Lower leg skin (tissue), 4 donors: ENCODE data around the gene PCCA. TPM values are rescaled to one million over a fixed set of nuclear protein-coding genes. Genes with fewer than 3 reads are reported as not detected.
A peak's percentile ranks its signal among the peaks of the same experiment; 100 is the strongest.

ENCODE experiments used
- DNase-seq, 2 donors: peaks; one replicate each; pipeline ENCODE4 v3.0.0-alpha.2; 2019; ENCODE audit warnings: low spot score in 2 of 2
- H3K4me3 ChIP-seq: fragments of 200-600 bp; sonication (generic); 2 replicates; pipeline ENCODE4 v1.5.1; 2017; ENCODE audit warnings: mild to moderate bottlenecking, low read depth; ENCODE audit not compliant: poor library complexity, severe bottlenecking
- POLR2A ChIP-seq, 2 donors: fragments of 450-650 bp; IDR thresholded peaks; one replicate each; pipeline ENCODE4 v1.6.1; 2016 to 2017; ENCODE audit warnings: antibody characterized with exemption in 2 of 2, mild to moderate bottlenecking in 1 of 2, moderate library complexity in 1 of 2
- WGBS, 2 donors: methylation state at CpG; one replicate each; pipeline ENCODE4 v1.1.5; 2018; 5-methylcytosine and 5-hydroxymethylcytosine counted together
- intact Hi-C: fragments of 100-400 bp; cut with DNase I; formaldehyde crosslinking; loops from one replicate; pipeline ENCODE4 v1.15.0; 2023; ENCODE audit warnings: low total_unique reads
- total RNA-seq, 4 donors: library from RNA; depleted of rRNA; stranded (reverse); fragments of >200 nt; gene quantifications; one replicate each; pipeline ENCODE4 v1.1.0, GENCODE V29; 2016
- TF ChIP-seq, protein P1 (sequence below), 3 donors: fragments of 450-650 bp; IDR thresholded peaks; one replicate each; pipeline ENCODE4 v1.5.1; 2016; ENCODE audit warnings: antibody characterized with exemption in 3 of 3, mild to moderate bottlenecking in 3 of 3, moderate library complexity in 2 of 3

The PCCA gene
- total RNA-seq, 4 donors from 2014 or later: 24.3 to 34.2 (median 26.2) TPM

- no peak for TF ChIP-seq POLR2A (IDR thresholded peaks at IDR 0.05)
- TF ChIP-seq, protein P1, sequence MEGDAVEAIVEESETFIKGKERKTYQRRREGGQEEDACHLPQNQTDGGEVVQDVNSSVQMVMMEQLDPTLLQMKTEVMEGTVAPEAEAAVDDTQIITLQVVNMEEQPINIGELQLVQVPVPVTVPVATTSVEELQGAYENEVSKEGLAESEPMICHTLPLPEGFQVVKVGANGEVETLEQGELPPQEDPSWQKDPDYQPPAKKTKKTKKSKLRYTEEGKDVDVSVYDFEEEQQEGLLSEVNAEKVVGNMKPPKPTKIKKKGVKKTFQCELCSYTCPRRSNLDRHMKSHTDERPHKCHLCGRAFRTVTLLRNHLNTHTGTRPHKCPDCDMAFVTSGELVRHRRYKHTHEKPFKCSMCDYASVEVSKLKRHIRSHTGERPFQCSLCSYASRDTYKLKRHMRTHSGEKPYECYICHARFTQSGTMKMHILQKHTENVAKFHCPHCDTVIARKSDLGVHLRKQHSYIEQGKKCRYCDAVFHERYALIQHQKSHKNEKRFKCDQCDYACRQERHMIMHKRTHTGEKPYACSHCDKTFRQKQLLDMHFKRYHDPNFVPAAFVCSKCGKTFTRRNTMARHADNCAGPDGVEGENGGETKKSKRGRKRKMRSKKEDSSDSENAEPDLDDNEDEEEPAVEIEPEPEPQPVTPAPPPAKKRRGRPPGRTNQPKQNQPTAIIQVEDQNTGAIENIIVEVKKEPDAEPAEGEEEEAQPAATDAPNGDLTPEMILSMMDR (IDR thresholded peaks at IDR 0.05): no peak
- WGBS, 2 donors: 95 to 97% methylated on average over 5 of the region's 5 CpGs
- DNase-seq: no peak
- intact Hi-C loops: no loop called here
- no peak overlapping the region for H3K4me3 ChIP-seq
Measured at GRCh38 chr13:100537951-100538462, 449.1 kb downstream of the PCCA start.

DNA sequence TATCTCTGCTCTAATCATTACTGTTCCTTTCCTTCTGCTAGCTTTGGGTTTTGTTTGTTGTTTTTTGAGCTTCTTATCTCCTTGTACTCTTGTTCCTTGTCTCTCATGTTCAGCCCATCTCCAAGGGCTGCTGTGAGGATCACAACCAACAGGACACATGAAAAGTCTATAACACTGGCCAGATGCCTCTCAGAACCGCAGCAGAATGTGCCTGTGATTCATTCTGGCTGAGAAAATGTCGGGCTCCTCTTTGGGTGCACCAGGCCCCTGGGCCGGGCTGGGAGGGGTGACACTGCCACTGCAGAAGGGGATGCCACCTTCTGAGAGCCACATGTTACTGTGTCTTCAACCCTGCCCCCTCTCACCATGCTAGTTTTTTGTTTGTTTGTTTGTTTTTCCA lies 451.7 kb downstream of the PCCA start:
- H3K4me3 ChIP-seq: no peak overlapping the region
- intact Hi-C loops: no loop called here
- WGBS, 2 donors: 77 to 83% methylated on average over 3 of the region's 3 CpGs
- no peak for DNase-seq
- TF ChIP-seq POLR2A (IDR thresholded peaks at IDR 0.05): no peak
- TF ChIP-seq, protein P1 (IDR thresholded peaks at IDR 0.05): no peak

- H3K4me3 ChIP-seq: no peak overlapping the region
- DNase-seq: peak in 1 of 2 donors; percentile 76
- intact Hi-C loops: no loop called here
- WGBS, 2 donors: 60 to 70% methylated on average over 18 of the region's 18 CpGs
- TF ChIP-seq, protein P1 (IDR thresholded peaks at IDR 0.05): no peak
- TF ChIP-seq POLR2A (IDR thresholded peaks at IDR 0.05): no peak
Measured at GRCh38 chr13:100541897-100542825, 453.3 kb downstream of the PCCA start.

DNA sequence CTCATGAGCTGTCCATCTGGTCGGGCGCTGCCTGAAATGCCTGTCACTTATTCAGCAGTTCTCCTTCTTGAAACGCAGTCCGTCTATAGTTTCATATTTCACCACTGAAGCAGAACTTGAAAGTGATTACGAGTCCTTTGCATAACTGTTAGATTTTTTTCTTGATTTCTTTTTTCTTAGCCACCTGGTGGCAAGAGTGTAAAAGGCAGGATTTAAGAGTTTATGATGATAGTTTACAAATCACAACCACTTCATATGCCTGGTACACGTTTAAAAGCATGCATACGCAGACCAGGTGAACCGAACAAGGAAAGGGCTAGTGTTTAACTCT lies 453.9 kb downstream of the PCCA start:
- DNase-seq: no peak
- WGBS, 2 donors: 29 to 31% methylated on average over 8 of the region's 8 CpGs
- no peak overlapping the region for H3K4me3 ChIP-seq
- intact Hi-C loops: no loop called here
- no peak for TF ChIP-seq POLR2A (IDR thresholded peaks at IDR 0.05)
- TF ChIP-seq, protein P1 (IDR thresholded peaks at IDR 0.05): no peak

- TF ChIP-seq, protein P1 (IDR thresholded peaks at IDR 0.05): no peak
- no peak for TF ChIP-seq POLR2A (IDR thresholded peaks at IDR 0.05)
- no peak overlapping the region for H3K4me3 ChIP-seq
- 85 to 88% methylated on average over 26 of the region's 26 CpGs for WGBS, 2 donors
- peak in 1 of 2 donors; percentile 59 for DNase-seq
- intact Hi-C loops: no loop called here
Measured at GRCh38 chr13:100543872-100544602, 455.1 kb downstream of the PCCA start.
